Panc1 (cell line): ENCODE results near the gene CCDC8. TPM values are rescaled to one million over a fixed set of nuclear protein-coding genes. Genes with fewer than 3 reads are reported as not detected.

Experiments
- ATAC-seq: fragments of 200-7000 bp; cut with Tn5 transposase; 2 replicates; pipeline ENCODE4 v1.9.1; 2020; ENCODE audit warnings: mild to moderate bottlenecking, moderate library complexity
- BruUV-seq: library from RNA; stranded (reverse); fragments of 400-500 nt; replicated peaks from 2 replicates; lab custom pipeline; 2021; lab: Mats Ljungman, UMichigan
- CTCF ChIA-PET: fragments of 300-600 bp; sonication (Branson Sonifier 250); formaldehyde crosslinking; loops from one replicate; lab custom pipeline; 2022; ENCODE audit warnings: antibody characterized with exemption; lab: Charles Lee
- POLR2A ChIA-PET: fragments of 300-600 bp; sonication (Branson Sonifier 250); formaldehyde crosslinking; loops from one replicate; lab custom pipeline; 2022; ENCODE audit warnings: antibody characterized with exemption; lab: Charles Lee
- DNase-seq: peaks from one replicate; pipeline ENCODE4 v3.0.0-alpha.2; 2010; ENCODE audit warnings: low read depth, low spot score
- H3K27ac ChIP-seq: 2 replicates; pipeline ENCODE4 v1.5.1; 2011; ENCODE audit warnings: mild to moderate bottlenecking, low read length, inconsistent platforms
- H3K27me3 ChIP-seq: fragments of 200-500 bp; sonication (Bioruptor generic); 2 replicates; pipeline ENCODE4 v1.6.0; 2014; ENCODE audit warnings: low read length, inconsistent platforms; ENCODE audit not compliant: control insufficient read depth, insufficient read depth
- H3K36me3 ChIP-seq: fragments of 200-500 bp; sonication (Bioruptor generic); 2 replicates; pipeline ENCODE4 v1.5.1; 2014; ENCODE audit warnings: inconsistent platforms, mild to moderate bottlenecking, low read length, moderate library complexity; ENCODE audit not compliant: control insufficient read depth, insufficient read depth
- H3K4me1 ChIP-seq: 2 replicates; pipeline ENCODE4 v1.5.1; 2011; ENCODE audit warnings: inconsistent platforms, mild to moderate bottlenecking, low read length, moderate library complexity; ENCODE audit not compliant: control insufficient read depth, insufficient read depth
- H3K4me3 ChIP-seq, 2 experiments: 2 replicates each; pipeline ENCODE4 v1.5.1; 2011 to 2012; ENCODE audit warnings: low read depth in 2 of 2, low read length in 2 of 2, mild to moderate bottlenecking in 2 of 2, inconsistent platforms in 1 of 2, moderate library complexity in 1 of 2
- H3K9me3 ChIP-seq: fragments of 200-500 bp; sonication (Bioruptor generic); 2 replicates; pipeline ENCODE4 v1.5.1; 2014; ENCODE audit warnings: low read depth, mild to moderate bottlenecking, inconsistent platforms, low read length, moderate library complexity; ENCODE audit not compliant: control insufficient read depth, insufficient read depth
- POLR2AphosphoS5 ChIP-seq: IDR thresholded peaks from 2 replicates; pipeline ENCODE4 v1.6.1; 2012; ENCODE audit warnings: mild to moderate bottlenecking, low read depth, low read length, moderate library complexity
- REST ChIP-seq, 2 experiments: IDR thresholded peaks; 2 replicates each; pipeline ENCODE4 v1.6.1; 2011 to 2012; ENCODE audit warnings: low read depth in 2 of 2, control low read depth in 1 of 2, low read length in 1 of 2, mild to moderate bottlenecking in 1 of 2, moderate library complexity in 1 of 2; ENCODE audit not compliant: insufficient read depth in 1 of 2
- SIN3A ChIP-seq: IDR thresholded peaks from 2 replicates; pipeline ENCODE4 v1.6.1; 2012; ENCODE audit warnings: low read depth, mild to moderate bottlenecking, low read length, moderate library complexity, borderline replicate concordance; ENCODE audit not compliant: insufficient read depth
- TCF7L2 ChIP-seq: IDR thresholded peaks from 2 replicates; pipeline ENCODE4 v1.6.1; 2011; ENCODE audit warnings: mild to moderate bottlenecking, low read depth, low read length, inconsistent platforms
- in situ Hi-C: cut with HindIII; loops from 2 replicates; pipeline ENCODE4 v1.10.0; 2016; ENCODE audit warnings: low sequenced_read_pairs, low pct_unique_long_range_greater_than_20kb
- intact Hi-C: fragments of 100-400 bp; cut with micrococcal nuclease; formaldehyde crosslinking; loops from one replicate; pipeline ENCODE4 v1.10.0; 2022; ENCODE audit not compliant: unreplicated experiment
- total RNA-seq: library from RNA; stranded (reverse); gene quantifications from one replicate; pipeline ENCODE4 v1.2.1, GENCODE V29; 2021; ENCODE audit not compliant: unreplicated experiment
- TF ChIP-seq, protein P1 (sequence below): fragments of 450-650 bp; IDR thresholded peaks from 2 replicates; pipeline ENCODE4 v1.5.1; 2017; ENCODE audit warnings: mild to moderate bottlenecking

The CCDC8 gene
- total RNA-seq, 1 experiment from 2014 or later: 5.4 TPM

DNA sequence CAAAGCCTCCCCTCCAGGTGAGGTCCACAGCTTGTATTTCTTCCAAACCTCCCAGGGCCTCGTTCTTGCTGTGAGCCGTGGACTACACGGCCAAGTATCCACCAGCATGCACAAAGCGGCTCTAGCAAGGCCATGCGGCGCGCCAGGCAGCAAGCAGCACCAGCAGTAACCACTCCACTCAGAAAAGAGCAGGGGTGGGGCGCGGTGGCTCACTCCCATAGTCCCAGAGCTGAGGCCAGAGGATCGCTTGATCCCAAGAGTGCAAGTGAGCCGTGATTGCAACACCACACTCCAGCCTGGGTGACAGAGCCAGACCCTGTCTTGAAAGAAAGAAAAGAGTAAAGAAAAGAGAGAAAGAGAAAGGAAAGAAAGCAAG is 4.7 kb downstream of the CCDC8 start:
- no TSS peak for BruUV-seq
- Histone ChIP-seq H3K9me3 (no peaks in the 10 kb centered on the region), H3K4me3 (no peak overlapping the region), H3K27me3 (no peaks in the 10 kb centered on the region), H3K36me3 (no peaks in the 10 kb centered on the region), H3K4me1 (peaks cover 3% of the 10 kb centered on the region; the same call in 1 of the 2 replicates), H3K27ac (no peak overlapping the region)
- ATAC-seq (no peak), DNase-seq (no peak)
- intact Hi-C loops: no loop called here
- in situ Hi-C loops: no loop called here
- ChIA-PET CTCF (no interaction called here), POLR2A (interaction anchor here (0.7 kb wide), 1 partner anchor 11 kb away, joined by 4 read pairs; no protein-coding TSS in a partner anchor)
- TF ChIP-seq, protein P1, sequence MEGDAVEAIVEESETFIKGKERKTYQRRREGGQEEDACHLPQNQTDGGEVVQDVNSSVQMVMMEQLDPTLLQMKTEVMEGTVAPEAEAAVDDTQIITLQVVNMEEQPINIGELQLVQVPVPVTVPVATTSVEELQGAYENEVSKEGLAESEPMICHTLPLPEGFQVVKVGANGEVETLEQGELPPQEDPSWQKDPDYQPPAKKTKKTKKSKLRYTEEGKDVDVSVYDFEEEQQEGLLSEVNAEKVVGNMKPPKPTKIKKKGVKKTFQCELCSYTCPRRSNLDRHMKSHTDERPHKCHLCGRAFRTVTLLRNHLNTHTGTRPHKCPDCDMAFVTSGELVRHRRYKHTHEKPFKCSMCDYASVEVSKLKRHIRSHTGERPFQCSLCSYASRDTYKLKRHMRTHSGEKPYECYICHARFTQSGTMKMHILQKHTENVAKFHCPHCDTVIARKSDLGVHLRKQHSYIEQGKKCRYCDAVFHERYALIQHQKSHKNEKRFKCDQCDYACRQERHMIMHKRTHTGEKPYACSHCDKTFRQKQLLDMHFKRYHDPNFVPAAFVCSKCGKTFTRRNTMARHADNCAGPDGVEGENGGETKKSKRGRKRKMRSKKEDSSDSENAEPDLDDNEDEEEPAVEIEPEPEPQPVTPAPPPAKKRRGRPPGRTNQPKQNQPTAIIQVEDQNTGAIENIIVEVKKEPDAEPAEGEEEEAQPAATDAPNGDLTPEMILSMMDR: no peak
- TF ChIP-seq POLR2AphosphoS5 (no peak), TCF7L2 (no peak), REST (IDR thresholded peaks at IDR 0.05; ENCODE audit: insufficient read depth in 1 of 2, low read depth in 2 of 2, low read length in 1 of 2) (no peak), SIN3A (no peak)

DNA sequence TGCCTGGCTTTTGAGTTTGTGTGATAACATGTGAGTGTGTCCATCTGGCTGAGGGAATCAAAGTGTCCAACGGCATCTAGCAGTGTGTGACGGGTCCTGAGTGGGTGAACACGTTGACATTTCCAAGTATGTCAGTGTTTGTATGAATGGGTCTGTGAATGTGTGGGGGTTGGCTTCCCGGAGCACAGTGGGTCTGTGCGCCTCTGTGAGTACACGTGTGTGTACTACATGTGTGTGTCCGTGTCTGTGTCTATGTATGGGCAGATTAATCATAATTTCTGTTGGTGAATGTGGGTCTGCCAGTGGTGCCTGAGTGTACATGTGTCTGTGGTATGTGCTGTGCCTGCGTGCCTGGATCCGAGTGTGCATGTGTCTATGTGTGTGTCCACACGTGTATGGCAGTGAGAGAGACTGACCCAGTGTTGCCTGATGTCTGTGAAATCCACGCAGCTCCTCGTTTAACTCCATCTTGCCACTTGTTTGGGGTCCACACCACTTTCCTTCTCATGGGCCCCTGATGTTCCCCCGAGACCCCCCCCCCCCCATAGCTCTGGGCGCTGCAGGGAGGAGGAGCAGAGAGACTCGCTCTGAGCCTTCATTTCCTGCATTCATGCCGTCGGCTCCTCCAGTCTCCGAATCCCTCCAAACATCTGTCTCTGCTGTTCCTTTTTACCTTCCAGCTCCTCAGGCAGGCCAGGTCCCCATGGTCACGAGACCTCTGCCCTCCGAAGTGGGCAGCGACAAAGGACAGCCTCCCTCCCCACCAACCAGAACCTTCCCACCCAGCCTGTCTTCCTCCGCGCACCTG is 5.3 kb downstream of the CCDC8 start:
- ChIA-PET CTCF (interaction anchor here (0.6 kb wide), 1 partner anchor 42 kb away, joined by 3 read pairs; no protein-coding TSS in a partner anchor), POLR2A (interaction anchor here (0.7 kb wide), 1 partner anchor 12 kb away, joined by 4 read pairs; no protein-coding TSS in a partner anchor)
- TF ChIP-seq, protein P1: no peak
- TF ChIP-seq POLR2AphosphoS5 (no peak), TCF7L2 (no peak), REST (IDR thresholded peaks at IDR 0.05; ENCODE audit: insufficient read depth in 1 of 2, low read depth in 2 of 2, low read length in 1 of 2) (no peak), SIN3A (no peak)
- H3K27me3 ChIP-seq: no peaks in the 10 kb centered on the region
- in situ Hi-C loops (no loop called here), intact Hi-C loops (no loop called here)
- peaks cover 3% of the 10 kb centered on the region; the same call in 1 of the 2 replicates for H3K4me1 ChIP-seq
- H3K4me3 ChIP-seq: no peak overlapping the region
- no peaks in the 10 kb centered on the region for H3K36me3 ChIP-seq
- DNase-seq (no peak), ATAC-seq (no peak)
- H3K9me3 ChIP-seq: no peaks in the 10 kb centered on the region
- no peak overlapping the region for H3K27ac ChIP-seq
- BruUV-seq: no TSS peak
